PC-9 (cell line): ENCODE data around the gene PTPN13. TPM values are rescaled to one million over a fixed set of nuclear protein-coding genes. Genes with fewer than 3 reads are reported as not detected.

Source experiments
- BruUV-seq: library from RNA; stranded (reverse); fragments of 400-500 nt; replicated peaks from 2 replicates; lab custom pipeline; 2021; lab: Mats Ljungman, UMichigan
- CTCF ChIA-PET: fragments of 300-600 bp; sonication (Branson Sonifier 250); formaldehyde crosslinking; loops from one replicate; lab custom pipeline; 2022; ENCODE audit warnings: antibody characterized with exemption; lab: Charles Lee
- POLR2A ChIA-PET: fragments of 300-600 bp; sonication (Branson Sonifier 250); formaldehyde crosslinking; loops from one replicate; lab custom pipeline; 2022; ENCODE audit warnings: antibody characterized with exemption; ENCODE audit not compliant: unreplicated experiment; lab: Charles Lee
- DNase-seq, 2 experiments: peaks; one replicate each; pipeline versions ENCODE4 v3.0.0 to v3.0.0-alpha.2; 2015 to 2022; ENCODE audit warnings: mixed read lengths in 1 of 2
- H2AFZ ChIP-seq: fragments of 200-600 bp; sonication (generic); 2 replicates; pipeline ENCODE4 v1.8.1; 2017; ENCODE audit warnings: antibody characterized with exemption
- H3F3A ChIP-seq: fragments of 200-600 bp; sonication (generic); 2 replicates; pipeline ENCODE4 v1.8.1; 2017; ENCODE audit warnings: antibody characterized with exemption, mild to moderate bottlenecking, low read depth; ENCODE audit not compliant: insufficient read depth
- H3K27ac ChIP-seq: fragments of 200-600 bp; sonication (generic); 2 replicates; pipeline ENCODE4 v1.6.1; 2016; ENCODE audit warnings: mixed run types
- H3K27me3 ChIP-seq: fragments of 200-600 bp; sonication (generic); 2 replicates; pipeline ENCODE4 v1.6.1; 2016; ENCODE audit warnings: low read depth, mixed run types; ENCODE audit not compliant: insufficient read depth
- H3K36me3 ChIP-seq: fragments of 200-600 bp; sonication (generic); 2 replicates; pipeline ENCODE4 v1.6.1; 2016; ENCODE audit warnings: low read depth, mixed run types
- H3K4me1 ChIP-seq: fragments of 200-600 bp; sonication (generic); replicated peaks from 2 replicates; pipeline ENCODE4 v1.6.1; 2016; ENCODE audit warnings: mixed run types; ENCODE audit not compliant: insufficient read depth
- H3K4me2 ChIP-seq: fragments of 200-600 bp; sonication (generic); 2 replicates; pipeline ENCODE4 v1.6.1; 2017; ENCODE audit warnings: mixed run types
- H3K4me3 ChIP-seq: fragments of 200-600 bp; sonication (generic); 2 replicates; pipeline ENCODE4 v1.6.1; 2016; ENCODE audit warnings: mixed run types
- H3K79me2 ChIP-seq: fragments of 200-600 bp; sonication (generic); 2 replicates; pipeline ENCODE4 v1.6.1; 2017; ENCODE audit warnings: low read depth, mixed run types
- H3K9me2 ChIP-seq: fragments of 200-600 bp; sonication (generic); 2 replicates; pipeline ENCODE4 v1.8.1; 2017; ENCODE audit warnings: mild to moderate bottlenecking; ENCODE audit not compliant: insufficient read depth
- H3K9me3 ChIP-seq: fragments of 200-600 bp; sonication (generic); 2 replicates; pipeline ENCODE4 v1.8.1; 2016; ENCODE audit warnings: low read depth; ENCODE audit not compliant: insufficient read depth
- H4K20me1 ChIP-seq: fragments of 200-600 bp; sonication (generic); 2 replicates; pipeline ENCODE4 v1.8.1; 2017; ENCODE audit not compliant: insufficient read depth
- CTCF ChIP-seq: fragments of 200-600 bp; sonication (generic); conservative IDR thresholded peaks from 2 replicates; pipeline ENCODE4 v1.6.1; 2017; ENCODE audit warnings: mixed run types, antibody characterized with exemption, mild to moderate bottlenecking, moderate library complexity
- EZH2 ChIP-seq: fragments of 200-600 bp; sonication (generic); IDR thresholded peaks from 2 replicates; pipeline ENCODE4 v1.8.0; 2017; ENCODE audit warnings: antibody characterized with exemption, low read depth
- intact Hi-C: fragments of 100-400 bp; cut with micrococcal nuclease; formaldehyde crosslinking; loops from one replicate; pipeline ENCODE4 v1.10.0; 2022; ENCODE audit not compliant: unreplicated experiment
- total RNA-seq: library from RNA; stranded (reverse); gene quantifications from 2 replicates; pipeline ENCODE4 v1.2.3, GENCODE V29; 2021

The PTPN13 gene
- total RNA-seq, 1 experiment from 2014 or later = 6.9 TPM

- no peak for DNase-seq
- Histone ChIP-seq H3K36me3 (no peaks in the 10 kb centered on the region), H3K27ac (no peak overlapping the region), H3K4me1 (no peaks in the 10 kb centered on the region), H3K27me3 (no peaks in the 10 kb centered on the region), H4K20me1 (no peaks in the 10 kb centered on the region), H3F3A (no peaks in the 10 kb centered on the region), H3K79me2 (no peaks in the 10 kb centered on the region), H2AFZ (no peak overlapping the region), H3K4me2 (no peak overlapping the region), H3K9me3 (no peaks in the 10 kb centered on the region), H3K4me3 (no peak overlapping the region), H3K9me2 (no peaks in the 10 kb centered on the region)
- POLR2A ChIA-PET = no interaction called here
- TF ChIP-seq EZH2 = no peak
- no peak for TF ChIP-seq CTCF
- BruUV-seq = no TSS peak
- CTCF ChIA-PET = no interaction called here
- intact Hi-C loops = no loop called here
Observed at GRCh38 chr4:86608757-86609375, 14.8 kb downstream of the PTPN13 start.

GRCh38 chr4:86611757-86612156 is 17.6 kb downstream of the PTPN13 start:
- Histone ChIP-seq H3K4me2 (no peak overlapping the region), H3K4me3 (no peak overlapping the region), H3K27me3 (no peaks in the 10 kb centered on the region), H3K9me3 (no peaks in the 10 kb centered on the region), H3K27ac (no peak overlapping the region), H4K20me1 (no peaks in the 10 kb centered on the region), H3K4me1 (no peaks in the 10 kb centered on the region), H3K9me2 (no peaks in the 10 kb centered on the region), H3K79me2 (no peaks in the 10 kb centered on the region), H2AFZ (no peak overlapping the region), H3K36me3 (no peaks in the 10 kb centered on the region), H3F3A (no peaks in the 10 kb centered on the region)
- DNase-seq = no peak
- TF ChIP-seq CTCF = no peak
- CTCF ChIA-PET = no interaction called here
- intact Hi-C loops = no loop called here
- BruUV-seq = no TSS peak
- POLR2A ChIA-PET = no interaction called here

- intact Hi-C loops = no loop called here
- Histone ChIP-seq H3K36me3 (no peaks in the 10 kb centered on the region), H3K9me3 (no peaks in the 10 kb centered on the region), H3K27ac (no peak overlapping the region), H2AFZ (no peak overlapping the region), H3K4me2 (no peak overlapping the region), H3K79me2 (no peaks in the 10 kb centered on the region), H4K20me1 (no peaks in the 10 kb centered on the region), H3K4me3 (no peak overlapping the region), H3K9me2 (no peaks in the 10 kb centered on the region), H3F3A (no peaks in the 10 kb centered on the region), H3K27me3 (no peaks in the 10 kb centered on the region), H3K4me1 (no peaks in the 10 kb centered on the region)
- no TSS peak for BruUV-seq
- DNase-seq = no peak
- CTCF ChIA-PET = no interaction called here
- no peak for TF ChIP-seq EZH2
- no peak for TF ChIP-seq CTCF
- POLR2A ChIA-PET = no interaction called here
Observed at GRCh38 chr4:86613734-86614133, 19.6 kb downstream of the PTPN13 start.
